ENCODE data around the gene MSI2.

The MSI2 gene

DNA sequence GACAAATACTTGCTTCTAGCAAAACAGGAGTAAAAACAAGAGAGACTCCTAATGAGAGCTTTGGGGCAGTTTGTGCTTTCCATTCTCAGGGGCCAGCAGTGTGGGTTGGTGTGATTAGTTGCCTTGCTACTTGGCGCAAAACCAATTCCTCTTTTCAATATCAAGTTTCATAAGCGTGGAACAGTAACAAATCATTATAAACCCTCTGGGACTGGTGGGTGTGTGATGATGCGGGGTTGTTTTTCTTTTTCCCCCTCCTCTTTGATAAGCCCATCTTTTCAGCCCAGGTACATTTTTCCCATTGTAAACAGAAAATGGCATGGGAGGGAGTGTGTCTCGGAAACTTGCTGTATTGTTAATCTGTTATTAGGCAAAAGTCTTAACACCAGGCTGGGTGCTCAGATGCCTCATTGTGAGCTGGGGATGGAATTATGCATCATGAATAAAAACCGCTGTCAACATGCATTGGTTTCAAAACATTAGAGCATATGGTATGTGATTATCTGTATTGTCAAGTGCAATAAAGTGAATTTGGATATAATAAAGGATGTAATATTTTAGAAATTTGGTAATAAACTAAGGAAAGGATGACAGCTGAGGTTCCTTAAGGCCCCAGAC lies 322.4 kb downstream of the MSI2 start:
- DNase-seq (ENCODE audit: low spot score): no peak

DNA sequence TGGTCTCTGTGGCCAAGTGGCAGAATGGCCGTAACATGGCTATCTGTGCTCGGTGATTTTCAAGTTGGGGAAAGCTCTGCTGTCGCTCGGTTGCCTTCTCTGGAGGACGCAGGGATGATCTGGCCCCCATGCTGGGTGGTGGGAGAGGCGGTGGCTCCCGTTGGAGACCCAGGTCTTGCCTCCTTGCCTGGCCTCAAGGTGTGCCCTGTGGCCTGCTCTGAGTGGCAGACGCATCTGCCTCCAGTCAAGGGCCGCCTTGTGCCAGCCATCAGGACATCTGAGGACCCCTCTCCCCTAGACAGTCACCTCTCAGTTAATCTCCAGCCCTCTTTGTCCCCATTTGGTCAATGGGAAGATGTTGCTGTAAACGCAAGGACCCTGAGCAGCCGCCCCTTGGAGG lies 322.9 kb downstream of the MSI2 start:
- no peak for DNase-seq (ENCODE audit: low spot score)

DNA sequence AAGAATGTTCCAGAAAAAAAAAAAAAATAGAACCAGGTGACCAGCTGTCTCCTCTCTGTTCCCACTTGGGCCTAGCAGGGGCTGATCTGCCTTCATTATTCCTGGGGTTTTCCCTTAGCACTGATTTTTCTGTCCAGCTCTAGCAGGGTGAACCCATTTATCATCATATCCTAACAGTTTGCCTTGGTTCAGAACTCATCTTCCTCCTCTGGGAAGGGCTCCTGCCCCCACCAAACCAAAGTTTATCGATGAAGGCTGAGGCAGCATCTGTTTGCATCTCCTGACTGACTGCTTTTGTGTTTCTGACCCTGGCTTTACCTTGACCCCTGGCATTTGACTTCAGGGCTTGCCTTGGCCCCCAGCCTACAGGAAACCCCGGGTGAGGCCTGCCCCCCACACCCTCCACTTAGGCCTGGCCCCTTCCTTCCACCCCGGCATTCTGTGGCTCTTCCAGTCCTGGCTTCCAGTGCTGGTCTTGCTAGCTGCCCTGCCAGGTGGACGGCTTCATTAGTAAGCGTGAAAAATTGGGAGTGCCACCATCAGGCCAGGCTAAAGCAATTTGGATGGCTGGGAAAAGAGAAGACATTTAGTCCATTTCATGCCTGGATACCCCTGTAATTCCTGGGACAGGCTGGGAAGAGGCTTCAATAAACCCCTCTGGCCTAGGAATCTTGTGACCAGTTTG lies 323.9 kb downstream of the MSI2 start:
- DNase-seq (ENCODE audit: low spot score): no peak

DNA sequence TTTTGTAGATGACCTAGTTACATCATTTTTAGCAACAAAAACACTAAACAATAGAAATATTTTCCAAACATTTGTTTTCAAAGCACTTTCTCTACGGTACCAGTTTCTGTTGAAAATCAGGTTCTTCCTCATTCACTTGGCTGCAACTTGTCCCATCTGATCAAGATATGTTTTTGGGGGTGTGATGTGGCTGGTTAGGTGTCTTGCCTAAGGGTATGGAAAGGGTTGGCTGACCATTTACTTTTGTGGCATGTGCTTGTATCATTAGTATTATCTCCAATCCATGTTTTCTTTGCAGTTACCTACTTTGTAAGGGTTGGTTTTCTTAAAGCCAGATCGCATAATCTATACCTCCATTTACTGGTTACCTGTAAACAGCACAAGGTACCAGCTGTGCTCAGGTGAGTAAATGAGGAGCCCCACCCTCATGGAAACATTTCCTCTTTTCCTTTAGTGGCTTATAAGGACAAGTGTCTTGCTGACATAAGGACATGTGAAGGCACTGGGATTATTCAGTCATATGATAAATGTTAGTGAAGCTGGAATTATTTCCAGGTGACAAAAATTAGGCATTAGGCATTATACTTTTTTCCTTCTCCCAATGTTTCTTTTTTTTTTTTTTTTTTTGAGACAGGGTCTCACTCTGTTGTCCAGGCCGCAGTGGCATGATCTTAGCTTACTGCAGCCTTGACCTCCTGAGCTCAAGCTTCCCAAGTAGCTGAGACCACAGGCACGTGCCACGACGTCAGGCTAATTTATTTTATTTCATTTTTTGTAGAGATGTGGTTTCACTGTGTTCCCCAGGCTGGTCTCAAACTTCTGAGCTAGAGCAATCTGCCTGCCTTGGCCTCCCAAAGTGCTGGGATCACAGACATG lies 326.8 kb downstream of the MSI2 start:
- DNase-seq (ENCODE audit: low spot score): no peak

DNA sequence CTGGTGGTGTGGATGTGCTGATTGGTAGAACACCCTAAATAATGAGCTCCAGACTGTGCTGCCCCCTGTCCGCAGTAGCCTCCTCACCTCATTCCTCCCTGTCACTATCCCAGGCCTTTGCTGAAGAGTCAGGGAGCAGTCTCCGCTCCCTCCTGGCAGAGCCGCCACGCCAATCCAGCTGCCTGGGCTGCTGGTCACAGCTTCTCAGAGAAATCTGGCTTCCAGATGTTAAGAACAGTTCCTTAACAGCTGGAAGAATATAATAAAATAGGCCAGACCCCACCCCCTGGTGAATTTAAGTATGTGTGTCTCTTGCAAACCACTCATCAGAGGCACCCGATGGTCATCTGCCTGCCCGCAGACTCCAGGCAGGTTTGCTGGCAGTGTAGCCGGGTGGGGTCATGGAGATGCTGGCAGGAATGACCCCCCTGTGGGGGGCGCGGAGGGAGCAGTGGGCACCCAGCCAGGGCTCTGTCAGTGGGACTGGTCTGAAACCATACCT lies 327.8 kb downstream of the MSI2 start:
- DNase-seq (ENCODE audit: low spot score): no peak

DNA sequence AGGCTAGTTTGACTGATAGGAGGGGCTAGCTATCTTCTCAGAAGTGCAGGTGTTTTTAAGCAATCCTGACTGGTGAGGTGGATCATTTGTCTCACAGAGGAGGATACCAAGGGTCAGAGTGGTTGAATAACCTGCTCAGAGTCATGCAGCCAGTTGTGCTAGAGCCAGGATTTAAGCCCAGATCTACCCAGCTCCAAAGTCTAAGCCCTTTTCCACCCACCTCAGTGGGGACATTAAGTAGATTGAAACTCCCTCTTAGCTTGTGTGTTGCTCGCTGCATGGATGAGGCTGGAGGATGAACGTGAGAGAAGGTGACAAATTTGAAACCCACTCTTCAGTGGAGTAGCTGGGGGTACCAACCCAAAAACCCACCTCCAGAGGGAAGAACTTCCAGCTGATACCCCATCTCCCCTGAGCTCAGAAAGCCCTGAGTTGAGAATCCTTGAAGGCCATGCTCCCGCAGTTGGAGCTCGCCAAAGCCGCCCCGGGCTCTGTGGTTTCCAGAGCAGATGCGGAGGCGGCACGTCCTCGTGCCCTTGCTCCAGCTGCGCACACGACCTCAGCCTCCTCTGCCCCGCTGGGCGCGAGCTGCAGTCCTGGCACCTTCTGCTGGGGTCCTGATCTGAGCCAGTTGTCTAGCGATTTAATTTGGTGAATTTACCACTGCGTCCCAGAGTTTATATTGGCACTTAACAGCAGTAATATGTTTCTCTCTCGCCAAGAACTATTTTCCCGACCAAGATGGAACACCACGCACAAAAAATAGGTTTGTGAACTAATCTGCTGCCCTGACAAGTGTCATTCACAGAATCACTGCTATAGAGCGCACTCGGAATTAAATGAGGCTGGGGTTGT lies 329.2 kb downstream of the MSI2 start:
- no peak for DNase-seq (ENCODE audit: low spot score)

DNA sequence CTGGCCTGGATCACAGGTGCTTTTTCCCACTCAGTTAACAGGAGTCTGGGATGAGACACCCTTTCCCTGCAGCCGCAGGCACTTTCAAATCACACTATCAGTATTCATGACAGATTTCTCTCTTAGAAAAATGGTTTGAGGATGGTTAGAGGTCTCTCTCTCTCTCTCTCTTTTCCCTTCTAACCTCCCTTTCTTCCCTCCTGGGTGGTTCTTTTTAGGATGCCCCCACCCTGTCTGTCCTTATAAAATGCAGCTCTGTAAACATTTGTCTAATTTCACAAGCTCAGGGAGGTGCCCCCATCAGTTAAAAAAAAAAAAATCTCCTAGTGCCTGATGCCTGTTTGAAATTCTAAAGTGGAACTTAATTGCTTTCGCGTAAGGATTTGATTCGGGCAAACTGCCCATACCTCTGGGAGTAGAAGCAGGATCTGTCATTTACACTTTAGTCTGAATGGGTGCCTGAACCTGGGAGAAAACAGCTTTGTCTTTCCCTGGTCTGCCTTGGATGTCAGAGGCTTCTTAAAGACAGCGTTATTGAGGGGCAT lies 329.9 kb downstream of the MSI2 start:
- no peak for DNase-seq (ENCODE audit: low spot score)

DNA sequence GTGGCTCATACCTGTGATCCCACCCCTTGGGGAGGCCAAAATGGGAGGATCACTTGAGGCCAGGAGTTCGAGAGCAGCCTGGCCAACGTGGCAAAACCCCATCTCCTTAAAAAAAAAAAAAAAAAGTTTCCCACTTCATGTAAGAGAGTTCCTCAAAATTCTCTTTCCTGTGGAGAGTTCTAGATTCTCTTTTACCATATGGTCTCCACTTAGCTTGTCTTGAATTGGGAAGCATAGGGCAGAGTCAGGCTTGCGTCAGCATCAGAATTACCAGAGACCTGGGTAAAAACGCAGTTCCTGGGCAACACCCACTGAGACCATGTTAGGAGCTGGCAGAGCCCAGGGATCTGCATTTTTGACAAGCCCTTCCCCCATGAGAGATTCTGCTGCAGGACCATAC lies 330.4 kb downstream of the MSI2 start:
- DNase-seq (ENCODE audit: low spot score): no peak

DNA sequence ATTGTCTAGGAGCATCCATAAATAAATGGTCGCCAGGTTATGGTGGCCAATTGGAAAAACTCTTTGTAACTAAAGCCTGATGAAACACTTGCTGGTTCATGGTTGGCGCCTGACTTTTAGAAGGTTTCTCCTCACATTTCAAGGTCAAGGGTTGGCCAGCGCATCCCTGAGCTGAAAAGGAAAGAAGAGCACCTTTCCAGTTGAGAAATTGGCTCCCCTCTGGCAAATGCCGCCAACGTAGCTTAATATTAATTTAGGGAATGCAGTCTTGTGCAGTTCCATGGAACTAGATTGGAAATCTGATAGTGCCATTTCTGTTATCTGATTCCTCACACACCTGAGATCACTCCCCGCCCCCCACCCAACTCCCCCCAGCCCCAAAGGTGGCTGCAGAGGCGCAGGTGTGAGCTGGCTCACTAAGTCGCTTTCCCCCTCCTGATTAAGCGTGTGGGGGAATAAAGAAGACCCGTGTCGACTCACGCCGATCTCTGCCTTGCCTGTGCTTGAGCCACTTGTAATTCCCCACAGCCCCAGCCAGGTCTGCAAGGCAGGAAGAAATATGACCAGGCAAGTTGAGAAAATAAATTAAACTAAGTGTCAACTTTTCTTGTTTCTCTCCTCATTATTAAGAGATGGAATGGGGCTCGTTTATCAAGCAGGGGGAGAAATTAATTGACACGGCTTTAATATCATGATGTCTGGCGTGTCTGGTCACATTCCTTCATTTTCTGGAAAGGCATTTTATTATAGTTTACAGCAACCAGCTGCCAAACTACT lies 331.1 kb downstream of the MSI2 start:
- no peak for DNase-seq (ENCODE audit: low spot score)

DNA sequence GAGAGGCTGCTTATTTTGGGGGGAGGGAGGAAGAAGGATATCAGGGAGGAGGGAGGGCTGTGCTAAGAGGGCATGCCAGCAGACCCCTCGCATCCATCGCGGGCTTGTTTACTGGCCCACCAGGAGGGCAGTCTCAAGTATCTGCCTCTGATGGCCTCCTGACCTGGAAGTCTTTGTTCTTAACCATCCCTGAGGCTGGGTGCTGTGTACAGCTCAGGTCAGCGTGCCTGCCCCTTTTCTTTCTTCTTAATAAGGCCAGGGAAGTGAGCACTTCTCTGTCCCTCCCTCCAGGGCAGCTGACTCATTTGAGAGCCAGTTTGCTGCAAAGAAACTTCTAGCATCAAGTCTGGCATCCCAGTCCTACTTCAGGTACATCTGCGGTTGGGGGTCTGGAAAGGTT lies 331.8 kb downstream of the MSI2 start:
- no peak for DNase-seq (ENCODE audit: low spot score)

DNA sequence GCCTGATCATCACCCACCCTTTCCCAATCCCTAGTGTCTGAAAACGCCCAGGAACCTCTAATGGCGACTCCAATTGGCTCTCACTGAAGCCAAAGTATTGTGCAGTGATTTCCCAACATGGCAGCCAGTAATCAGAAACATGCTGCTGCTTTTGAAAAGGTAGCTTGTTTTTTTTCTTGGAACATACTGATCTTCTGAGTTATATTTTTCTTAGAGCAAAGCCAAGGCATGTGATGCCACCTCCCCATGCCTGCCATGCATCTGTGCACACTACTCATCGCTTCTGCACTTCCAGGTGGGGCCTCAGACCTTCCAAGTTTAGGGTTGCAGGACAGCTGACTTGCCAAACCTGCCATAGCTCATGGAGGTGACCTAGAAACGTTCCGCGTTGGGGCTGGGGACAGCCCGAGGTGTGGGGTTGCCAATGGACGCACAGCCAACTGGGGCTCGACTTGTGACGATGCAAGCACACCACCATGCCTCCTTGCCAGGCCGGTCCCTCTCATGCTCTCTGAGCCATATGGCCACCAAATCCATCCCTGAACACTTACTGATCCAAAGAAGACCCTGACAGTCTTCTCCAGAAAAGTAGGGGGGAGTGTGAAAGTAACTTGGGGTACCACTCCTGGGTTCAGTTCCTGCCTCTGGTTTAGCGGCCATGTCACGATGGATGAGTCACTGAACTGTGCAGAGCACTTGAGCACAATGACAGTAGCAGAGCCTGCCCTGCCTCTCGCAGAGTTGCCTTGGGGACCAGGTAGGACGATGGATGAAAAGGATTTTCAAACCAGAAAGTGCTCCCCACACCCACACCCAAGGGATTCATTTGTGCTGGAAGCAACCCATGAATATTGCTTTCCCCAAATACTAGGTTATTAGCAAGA lies 333.1 kb downstream of the MSI2 start:
- no peak for DNase-seq (ENCODE audit: low spot score)

DNA sequence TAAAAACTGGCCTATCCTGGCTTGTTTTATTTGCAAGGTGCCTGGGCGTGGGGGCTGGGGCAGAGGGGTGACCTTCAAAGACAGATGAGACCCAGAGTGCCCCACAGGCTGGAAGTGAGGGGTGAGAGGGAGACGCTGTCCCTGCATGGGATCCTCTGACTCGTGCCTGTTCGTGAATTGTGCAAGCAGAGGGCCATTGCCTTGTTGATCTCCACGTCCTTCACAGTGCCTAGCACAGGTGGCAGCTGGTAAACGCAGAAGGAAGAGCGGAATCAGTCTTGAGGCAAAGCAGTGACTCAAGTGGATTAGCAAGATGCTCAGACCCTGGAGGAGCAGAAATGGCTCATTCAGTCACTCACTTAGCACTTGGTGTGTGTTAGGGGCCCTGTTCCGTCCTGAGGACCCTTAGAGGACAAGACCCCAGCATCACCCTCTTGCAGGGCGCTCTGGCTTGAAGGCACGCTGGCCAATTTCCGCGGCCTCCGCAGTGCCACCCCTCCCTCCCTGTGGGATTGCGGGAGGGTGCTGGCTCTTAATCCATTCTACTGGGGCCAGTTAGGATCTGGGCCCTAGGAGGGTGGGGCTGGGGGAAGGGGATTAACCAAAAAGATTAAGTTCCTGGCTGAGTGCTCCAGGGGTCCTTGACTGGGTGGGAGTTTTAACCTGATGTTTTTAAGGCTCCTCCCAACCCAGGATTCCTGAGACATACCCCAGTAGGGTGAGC lies 337.6 kb downstream of the MSI2 start:
- peak; percentile 79 for DNase-seq (ENCODE audit: low spot score)

DNA sequence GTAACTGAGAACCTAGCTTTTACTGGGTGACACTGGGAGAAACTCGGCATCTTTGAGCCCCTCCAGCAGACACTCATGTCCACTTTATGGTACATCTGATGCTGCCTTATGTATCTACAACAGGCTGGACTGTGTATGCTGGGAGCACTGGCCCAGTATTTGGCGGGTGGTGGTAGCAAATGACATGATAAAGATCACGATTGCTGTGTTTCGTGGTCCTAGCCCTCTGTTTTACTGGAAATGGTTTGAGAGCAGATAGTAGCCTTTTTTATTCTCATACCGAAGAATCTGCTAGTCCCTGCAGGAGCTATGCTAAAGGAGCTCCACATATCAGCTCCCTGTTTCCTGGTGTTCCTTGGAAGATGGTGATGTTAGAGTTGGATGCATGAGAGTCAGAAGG lies 338.4 kb downstream of the MSI2 start:
- DNase-seq (ENCODE audit: low spot score): no peak

DNA sequence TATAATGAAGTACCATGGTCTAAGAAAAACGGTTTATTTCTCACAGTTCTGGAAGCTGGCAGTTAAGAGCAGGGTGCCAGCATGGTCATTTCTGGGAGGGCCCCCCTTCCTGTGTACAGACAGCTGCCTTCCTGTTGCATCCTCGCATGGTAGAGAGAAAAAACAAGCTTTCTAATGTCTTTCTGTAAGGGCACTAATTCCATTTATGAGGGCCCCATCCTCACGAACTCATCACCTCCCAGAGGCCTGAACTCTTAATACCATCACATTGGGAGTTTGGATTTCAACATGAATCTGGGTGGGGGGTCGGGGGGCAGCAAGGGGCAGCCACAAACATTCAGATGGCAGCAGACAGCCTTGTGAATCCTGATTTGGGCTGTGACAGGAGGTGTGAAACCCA lies 339.1 kb downstream of the MSI2 start:
- DNase-seq (ENCODE audit: low spot score): no peak

DNA sequence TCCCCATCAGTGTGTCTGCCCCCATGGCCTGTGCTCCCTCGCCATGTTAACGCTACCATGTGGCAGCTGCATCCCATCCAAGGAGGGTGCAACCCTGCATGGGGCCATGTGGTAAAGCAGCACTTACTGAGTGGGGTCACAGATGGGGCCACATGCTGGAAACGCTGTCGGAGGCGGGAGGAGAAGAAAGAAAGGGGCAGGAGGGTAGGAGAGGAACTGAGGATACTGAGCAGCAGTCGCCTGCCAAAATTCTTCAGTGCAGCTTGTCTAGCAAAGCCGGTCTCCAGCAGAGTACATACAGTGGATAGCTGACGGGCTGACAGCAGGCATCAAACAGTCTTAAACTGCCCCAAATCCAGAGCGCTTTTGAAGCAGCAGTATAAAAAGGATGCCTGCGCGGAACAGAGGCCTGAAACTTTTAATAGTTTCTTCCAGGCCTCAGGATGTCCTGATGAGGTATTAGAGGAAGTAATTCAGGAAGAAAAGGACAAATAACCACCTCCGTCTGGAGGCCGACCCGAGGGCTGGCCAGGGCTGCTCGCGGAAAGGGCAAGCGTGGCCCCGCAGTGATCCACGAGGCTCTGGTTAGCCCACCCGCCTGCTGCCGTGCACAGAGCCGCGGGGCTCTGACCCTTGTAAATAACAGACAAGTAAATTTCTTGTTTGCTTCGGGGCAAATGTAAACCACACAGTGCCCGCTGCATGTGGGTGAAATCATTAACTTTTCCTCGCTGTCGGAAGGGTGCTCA lies 339.8 kb downstream of the MSI2 start:
- DNase-seq (ENCODE audit: low spot score): no peak

DNA sequence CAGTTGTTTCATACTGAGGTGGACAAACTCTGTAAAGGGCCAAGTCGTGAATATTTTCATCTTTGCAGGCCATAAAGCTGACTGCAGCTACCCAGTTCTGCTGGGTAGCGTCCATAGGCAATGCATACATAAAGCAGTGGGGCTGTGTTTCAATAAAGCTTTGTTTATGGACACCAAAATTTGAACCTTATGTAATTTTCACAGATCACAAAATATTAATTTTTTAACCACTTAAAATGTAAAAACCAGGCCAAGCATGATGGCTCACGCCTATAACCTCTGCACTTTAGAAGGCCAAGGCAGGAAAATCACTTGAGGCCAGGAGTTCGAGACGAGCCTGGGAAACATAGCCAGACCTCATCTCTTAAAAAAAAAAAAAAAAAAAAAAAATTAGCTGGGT lies 340.8 kb downstream of the MSI2 start:
- DNase-seq (ENCODE audit: low spot score): no peak

DNA sequence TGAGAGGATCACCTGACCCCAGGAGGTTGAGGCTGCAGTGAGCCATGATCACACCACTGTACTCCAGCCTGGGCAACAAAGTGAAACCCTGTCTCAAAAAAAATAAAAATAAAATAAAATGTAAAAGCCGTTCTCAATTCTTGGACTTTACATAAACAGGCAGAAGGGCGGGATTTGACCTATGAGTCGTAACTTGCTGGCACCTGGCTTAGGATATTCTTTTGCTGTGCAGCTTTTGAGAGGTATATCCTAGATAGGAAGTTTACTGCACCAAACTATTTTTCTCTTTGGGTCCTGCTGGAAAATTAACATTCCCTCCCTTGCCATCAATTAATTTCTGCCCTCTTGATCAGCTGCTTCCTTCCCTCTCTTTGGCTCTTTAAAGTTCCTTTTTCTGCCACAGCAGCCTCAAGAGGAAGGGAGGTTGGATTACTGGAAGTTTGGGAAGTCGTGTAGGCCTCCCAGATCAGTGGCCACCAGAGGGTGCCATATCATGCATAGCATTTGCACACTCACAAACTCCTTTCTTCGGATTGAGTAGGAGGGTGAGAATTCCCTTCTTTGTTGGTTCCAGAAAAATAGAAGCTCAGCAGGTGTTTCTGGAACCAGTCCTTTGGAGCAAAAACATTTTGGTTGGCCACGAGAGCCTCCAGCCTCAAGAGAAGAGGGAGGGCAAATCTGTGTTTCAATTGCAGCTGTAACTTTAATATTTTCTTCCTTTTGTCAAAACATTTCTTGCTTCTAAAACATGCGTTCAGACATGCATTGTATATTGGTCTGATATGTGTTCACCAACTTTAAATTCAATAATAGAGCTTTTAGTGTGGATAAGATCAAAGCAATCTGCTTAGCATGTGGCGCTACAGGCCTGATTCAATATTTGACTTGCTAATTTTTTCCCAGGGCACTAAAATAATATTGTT lies 341.5 kb downstream of the MSI2 start:
- peak; percentile 77 for DNase-seq (ENCODE audit: low spot score)
